Lower leg skin (tissue), 3 donors: Measurements from ENCODE around the gene DRC7.

Experiments used
- CTCF ChIP-seq, 3 donors: fragments of 450-650 bp; IDR thresholded peaks; one replicate each; pipeline ENCODE4 v1.5.1; 2016; ENCODE audit warnings: antibody characterized with exemption in 3 of 3, mild to moderate bottlenecking in 3 of 3, moderate library complexity in 2 of 3
- POLR2A ChIP-seq, 2 donors: fragments of 450-650 bp; IDR thresholded peaks; one replicate each; pipeline ENCODE4 v1.6.1; 2016 to 2017; ENCODE audit warnings: antibody characterized with exemption in 2 of 2, mild to moderate bottlenecking in 1 of 2, moderate library complexity in 1 of 2

DNA sequence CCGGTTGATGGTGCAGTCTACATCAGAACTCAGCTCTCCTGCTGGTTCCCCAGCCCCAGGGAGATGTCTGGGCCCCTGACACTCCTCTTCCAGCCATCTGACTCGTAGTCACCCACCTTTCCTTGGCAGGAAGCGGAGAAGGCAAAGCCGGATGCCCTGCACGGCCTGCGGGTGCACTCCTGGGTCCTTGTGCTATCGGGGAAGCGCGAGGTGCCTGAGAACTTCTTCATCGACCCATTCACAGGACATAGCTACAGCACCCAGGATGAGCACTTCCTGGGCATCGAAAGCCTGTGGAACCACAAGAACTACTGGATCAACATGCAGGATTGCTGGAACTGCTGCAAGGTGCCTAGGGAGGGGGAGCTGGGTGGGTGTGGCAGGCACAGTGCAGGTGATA lies 12.7 kb downstream of the DRC7 start:
- TF ChIP-seq CTCF (IDR thresholded peaks at IDR 0.05) (no peak), POLR2A (IDR thresholded peaks at IDR 0.05) (no peak)
